Spleen (tissue), 11 donors: ENCODE data around the gene TNFSF11. TPM values are rescaled to one million over a fixed set of nuclear protein-coding genes. Genes with fewer than 3 reads are reported as not detected.

Source experiments
- DNase-seq: peaks from one replicate; pipeline ENCODE4 v3.0.0-alpha.2; 2020
- H3K27ac ChIP-seq, 8 donors: fragments of 200-600 bp; sonication (generic) in 7 of 8; 1 replicate in 4 of 8; 2 replicates in 4 of 8; pipeline versions ENCODE4 v1.5.0 to v1.8.0; 2016 to 2021; ENCODE audit warnings: inconsistent platforms in 4 of 8, mild to moderate bottlenecking in 4 of 8, moderate library complexity in 1 of 8
- H3K27me3 ChIP-seq, 7 donors: fragments of 200-600 bp; sonication (generic) in 6 of 7; replicated peaks in 1 of 7; 1 replicate in 4 of 7; 2 replicates in 3 of 7; pipeline versions ENCODE4 v1.5.0 to v1.8.0; 2016 to 2021; ENCODE audit warnings: inconsistent platforms in 3 of 7, mild to moderate bottlenecking in 1 of 7
- H3K36me3 ChIP-seq, 6 donors: fragments of 200-600 bp; sonication (generic) in 5 of 6; 1 replicate in 4 of 6; 2 replicates in 2 of 6; pipeline versions ENCODE4 v1.5.0 to v1.8.0; 2016 to 2021; ENCODE audit warnings: inconsistent platforms in 2 of 6
- H3K4me1 ChIP-seq, 6 donors: fragments of 200-600 bp; sonication (generic) in 5 of 6; 1 replicate in 3 of 6; 2 replicates in 3 of 6; pipeline versions ENCODE4 v1.5.0 to v1.8.0; 2016 to 2021; ENCODE audit warnings: inconsistent platforms in 3 of 6
- H3K4me3 ChIP-seq, 8 donors: fragments of 200-600 bp; sonication (generic) in 7 of 8; 1 replicate in 4 of 8; 2 replicates in 4 of 8; pipeline versions ENCODE4 v1.5.0 to v1.8.0; 2016 to 2021; ENCODE audit warnings: inconsistent platforms in 4 of 8, mild to moderate bottlenecking in 4 of 8, moderate library complexity in 2 of 8
- H3K9me3 ChIP-seq, 8 donors: fragments of 200-600 bp; sonication (generic) in 7 of 8; 1 replicate in 4 of 8; 2 replicates in 4 of 8; pipeline versions ENCODE4 v1.5.0 to v1.8.0; 2016 to 2021; ENCODE audit warnings: inconsistent platforms in 4 of 8
- POLR2A ChIP-seq, 3 donors: fragments of 450-650 bp; IDR thresholded peaks; one replicate each; pipeline ENCODE4 v1.5.1; 2017; ENCODE audit warnings: antibody characterized with exemption in 3 of 3, mild to moderate bottlenecking in 1 of 3
- POLR2AphosphoS5 ChIP-seq, 3 donors: sonication (generic); formaldehyde crosslinking; IDR thresholded peaks; one replicate each; pipeline ENCODE4 v1.5.1; 2017; ENCODE audit warnings: antibody characterized with exemption in 3 of 3
- WGBS, 5 donors: extraction: QIAGEN DNeasy Blood & Tissue Kit in 3 of 5; methylation state at CpG; one replicate each; pipeline versions ENCODE4 v1.1.5 to v1.1.7; 2013 to 2018; 5-methylcytosine and 5-hydroxymethylcytosine counted together
- intact Hi-C: fragments of 100-400 bp; cut with DNase I; formaldehyde crosslinking; loops from one replicate; pipeline ENCODE4 v1.15.0; 2023; ENCODE audit warnings: low total_unique reads
- polyA plus RNA-seq, 3 donors: library from polyadenylated mRNA; stranded (reverse); fragments of 200-250 nt; gene quantifications; one replicate each; pipeline ENCODE4 v1.2.1, GENCODE V29; 2013
- total RNA-seq, 7 donors: library from RNA; depleted of rRNA in 3 of 7; stranded (reverse); fragments of >200 nt in 3 of 7; fragmentation: NEBNext Ultra II Directional in 4 of 7; extraction: Animal tissue kit (Norgen Biotek cat#: 25700) in 4 of 7; gene quantifications; one replicate each; pipeline versions ENCODE4 v1.1.0 to v1.2.1, GENCODE V29; 2016 to 2021
- TF ChIP-seq, protein P1 (sequence below), 11 experiments: fragments of 200-600 bp in 7 of 11; fragments of 450-650 bp in 4 of 11; sonication (generic) in 4 of 11; IDR thresholded peaks in 8 of 11; conservative IDR thresholded peaks in 3 of 11; 1 replicate in 7 of 11; 2 replicates in 4 of 11; pipeline versions ENCODE4 v1.4.0 to v1.8.0; 2016 to 2021; ENCODE audit warnings: antibody characterized with exemption in 11 of 11, inconsistent platforms in 4 of 11, mild to moderate bottlenecking in 1 of 11
- donor health status: healthy with polysubstance abuse.
- donor health status: DM: no; HTN: no; CAD: no; lungs with moderate emphysema.
- donor health status: DM: no; HTN: no; CAD: no.
- donor health status: Bipolar disorder and iron deficiency.
- donor health status: healthy.
- donor health status: DM: no; HTN: no; CAD: no.
- donor health status: DM: yes; HTN: yes; CAD: no.

TNFSF11 gene
- total and polyA plus RNA-seq, 10 donors: 0.32 to 1.4 (median 0.61) TPM; not detected in 1

DNA sequence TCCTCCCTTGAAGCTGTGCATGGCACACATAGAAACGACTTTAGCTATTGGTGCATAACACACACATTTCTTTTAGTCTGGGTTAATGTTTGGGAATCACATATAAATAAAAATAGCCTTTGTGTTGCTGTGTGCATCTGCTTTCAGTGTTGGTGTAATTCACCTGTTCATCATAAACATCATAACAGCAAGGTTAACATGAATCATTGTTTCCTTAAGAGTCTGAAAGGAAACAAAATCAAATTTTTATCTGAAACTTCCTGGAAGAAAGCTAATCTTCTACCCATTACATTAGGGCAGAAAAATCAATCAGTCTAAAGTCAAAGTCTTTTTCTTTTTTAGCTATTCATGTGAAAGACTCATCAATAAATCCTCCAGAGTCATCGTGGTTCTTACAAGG lies 35.0 kb upstream of the TNFSF11 start:
- WGBS, 5 donors: 76 to 92% (median 80%) methylated on average over 2 of the region's 2 CpGs
- TF ChIP-seq POLR2AphosphoS5 (IDR thresholded peaks at IDR 0.05): no peak

DNA sequence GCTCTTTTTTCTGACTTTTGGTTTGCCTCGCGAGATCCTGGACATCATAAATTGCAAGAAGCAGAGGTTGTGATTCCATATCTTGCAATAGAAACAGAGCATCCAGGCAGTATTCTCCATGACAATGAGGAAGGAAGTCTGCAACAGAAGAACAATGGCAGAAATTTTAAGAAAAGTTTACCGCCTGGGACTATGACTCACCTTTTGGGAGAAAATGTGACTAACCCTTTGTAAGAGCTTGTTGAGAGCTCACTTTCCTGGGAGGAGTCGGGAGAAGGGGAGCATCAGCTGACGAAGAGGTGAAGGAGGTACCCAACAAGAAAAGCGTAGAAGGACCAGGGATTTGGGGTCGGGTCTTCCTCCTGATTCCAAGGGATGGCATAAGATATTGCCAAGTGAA lies 34.3 kb upstream of the TNFSF11 start:
- DNase-seq: no peak
- H3K9me3 ChIP-seq: no peaks in the 10 kb centered on the region
- H3K27ac ChIP-seq: no peak overlapping the region
- H3K36me3 ChIP-seq: no peaks in the 10 kb centered on the region
- no peaks in the 10 kb centered on the region for H3K4me1 ChIP-seq
- 71 to 86% (median 77%) methylated on average over 7 of the region's 7 CpGs for WGBS, 5 donors
- intact Hi-C loops: no loop called here
- H3K4me3 ChIP-seq: no peak overlapping the region
- TF ChIP-seq, protein P1, sequence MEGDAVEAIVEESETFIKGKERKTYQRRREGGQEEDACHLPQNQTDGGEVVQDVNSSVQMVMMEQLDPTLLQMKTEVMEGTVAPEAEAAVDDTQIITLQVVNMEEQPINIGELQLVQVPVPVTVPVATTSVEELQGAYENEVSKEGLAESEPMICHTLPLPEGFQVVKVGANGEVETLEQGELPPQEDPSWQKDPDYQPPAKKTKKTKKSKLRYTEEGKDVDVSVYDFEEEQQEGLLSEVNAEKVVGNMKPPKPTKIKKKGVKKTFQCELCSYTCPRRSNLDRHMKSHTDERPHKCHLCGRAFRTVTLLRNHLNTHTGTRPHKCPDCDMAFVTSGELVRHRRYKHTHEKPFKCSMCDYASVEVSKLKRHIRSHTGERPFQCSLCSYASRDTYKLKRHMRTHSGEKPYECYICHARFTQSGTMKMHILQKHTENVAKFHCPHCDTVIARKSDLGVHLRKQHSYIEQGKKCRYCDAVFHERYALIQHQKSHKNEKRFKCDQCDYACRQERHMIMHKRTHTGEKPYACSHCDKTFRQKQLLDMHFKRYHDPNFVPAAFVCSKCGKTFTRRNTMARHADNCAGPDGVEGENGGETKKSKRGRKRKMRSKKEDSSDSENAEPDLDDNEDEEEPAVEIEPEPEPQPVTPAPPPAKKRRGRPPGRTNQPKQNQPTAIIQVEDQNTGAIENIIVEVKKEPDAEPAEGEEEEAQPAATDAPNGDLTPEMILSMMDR (IDR thresholded peaks at IDR 0.05 in 8 of 11, conservative IDR thresholded peaks at IDR 0.05 in 3 of 11): no peak
- no peak for TF ChIP-seq POLR2AphosphoS5 (IDR thresholded peaks at IDR 0.05)
- TF ChIP-seq POLR2A (IDR thresholded peaks at IDR 0.05): no peak
- no peaks in the 10 kb centered on the region for H3K27me3 ChIP-seq

More for the DNA sequence above, 35.0 kb upstream of the TNFSF11 start:
- no peak for DNase-seq
- H3K4me3 ChIP-seq: no peak overlapping the region
- intact Hi-C loops: no loop called here
- H3K9me3 ChIP-seq: no peaks in the 10 kb centered on the region
- H3K4me1 ChIP-seq: no peaks in the 10 kb centered on the region
- no peaks in the 10 kb centered on the region for H3K27me3 ChIP-seq
- H3K27ac ChIP-seq: no peak overlapping the region
- H3K36me3 ChIP-seq: no peaks in the 10 kb centered on the region

DNA sequence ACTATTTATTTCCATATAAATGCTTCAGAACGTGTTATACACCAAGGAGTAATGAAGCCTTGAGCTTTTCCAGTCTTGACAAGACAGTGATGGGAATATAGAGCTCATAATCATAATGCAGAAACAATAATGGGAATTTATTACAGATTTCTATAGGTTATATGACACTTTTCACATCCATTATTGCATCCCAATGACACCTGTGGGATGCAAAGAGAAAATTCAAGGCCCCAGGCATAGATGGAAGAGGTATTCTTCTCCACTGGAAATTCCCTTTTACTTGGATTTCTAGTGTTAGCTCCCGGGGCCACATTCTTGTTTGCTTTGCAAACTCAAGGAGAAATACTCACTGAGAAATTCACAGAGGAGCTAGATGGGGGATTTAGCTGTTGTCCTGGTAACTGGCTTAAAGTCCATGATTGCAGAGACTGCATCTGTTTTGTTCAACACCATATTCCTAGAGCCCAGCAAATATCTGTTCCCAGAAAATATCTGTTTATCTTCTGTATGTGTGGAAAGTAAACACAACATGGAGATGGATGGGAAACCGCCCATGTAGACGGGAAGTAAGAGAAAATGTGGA lies 30.6 kb upstream of the TNFSF11 start:
- 64 to 82% (median 74%) methylated on average over 4 of the region's 4 CpGs for WGBS, 5 donors
- Histone ChIP-seq H3K4me3 (no peak overlapping the region), H3K36me3 (no peaks in the 10 kb centered on the region), H3K27ac (no peak overlapping the region), H3K4me1 (peaks cover 0 to 3% (median 0%) of the 10 kb centered on the region in 6 donors), H3K9me3 (no peaks in the 10 kb centered on the region), H3K27me3 (no peaks in the 10 kb centered on the region)
- TF ChIP-seq, protein P1 (IDR thresholded peaks at IDR 0.05 in 8 of 11, conservative IDR thresholded peaks at IDR 0.05 in 3 of 11): no peak
- TF ChIP-seq POLR2A (IDR thresholded peaks at IDR 0.05): no peak
- no peak for TF ChIP-seq POLR2AphosphoS5 (IDR thresholded peaks at IDR 0.05)
- intact Hi-C loops: no loop called here
- no peak for DNase-seq

DNA sequence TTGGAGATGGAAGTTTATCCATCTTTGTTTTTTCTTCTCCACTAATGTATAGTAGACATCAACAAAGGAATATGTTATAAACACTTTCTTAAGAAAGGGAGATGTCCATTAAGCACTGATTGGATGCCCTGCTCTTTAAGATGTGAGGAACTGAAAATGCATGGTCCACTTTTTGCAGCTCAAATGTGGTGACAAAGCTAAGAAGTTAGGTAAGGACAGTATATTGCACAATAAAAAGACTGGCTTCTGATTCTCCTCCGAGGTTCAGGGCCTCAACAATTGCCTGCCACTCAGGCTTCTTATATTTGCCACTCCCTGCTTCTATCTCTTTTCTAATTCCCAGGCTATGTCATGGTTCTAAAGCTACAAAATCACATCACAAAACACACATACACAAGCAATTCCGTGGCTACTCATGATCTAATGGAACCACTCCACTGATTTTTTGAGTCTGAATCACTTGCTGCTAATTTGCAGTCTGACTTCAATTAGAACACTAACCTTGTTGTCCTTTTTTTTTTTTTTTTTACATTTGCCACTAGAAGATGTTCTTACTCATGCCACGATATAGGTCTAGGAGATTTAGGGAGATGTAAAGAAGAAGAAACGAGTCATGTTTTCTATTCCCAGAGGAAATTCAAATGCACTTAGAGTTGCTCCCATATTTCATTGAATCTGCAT lies 29.6 kb upstream of the TNFSF11 start:
- no peaks in the 10 kb centered on the region for H3K9me3 ChIP-seq
- TF ChIP-seq, protein P1 (IDR thresholded peaks at IDR 0.05 in 8 of 11, conservative IDR thresholded peaks at IDR 0.05 in 3 of 11): no peak
- no peak for TF ChIP-seq POLR2A (IDR thresholded peaks at IDR 0.05)
- TF ChIP-seq POLR2AphosphoS5 (IDR thresholded peaks at IDR 0.05): no peak
- DNase-seq: no peak
- no peaks in the 10 kb centered on the region for H3K36me3 ChIP-seq
- H3K27ac ChIP-seq: no peak overlapping the region
- peaks cover 0 to 12% (median 4%) of the 10 kb centered on the region in 6 donors for H3K4me1 ChIP-seq
- whole genome bisulfite sequencing, 5 donors: 71 to 82% (median 77%) methylated on average over 4 of the region's 4 CpGs
- H3K27me3 ChIP-seq: no peaks in the 10 kb centered on the region
- no peak overlapping the region for H3K4me3 ChIP-seq
- intact Hi-C loops: no loop called here
